NCI-H2227 treated with DMSO at 0.1 percent for 48 hours (cell line): ENCODE data around the gene GUCY2D.
A peak's percentile ranks its signal among the peaks of the same experiment; 100 is the strongest.
"Not testable (repeated sequence)": the region's sequence is repeated elsewhere in the genome, so short reads cannot be mapped to it uniquely, and the experiment has no call there.

Experiments
- DNase-seq: peaks from one replicate; lab custom pipeline; 2025; lab: John Stamatoyannopoulos, UW

GUCY2D gene

DNA sequence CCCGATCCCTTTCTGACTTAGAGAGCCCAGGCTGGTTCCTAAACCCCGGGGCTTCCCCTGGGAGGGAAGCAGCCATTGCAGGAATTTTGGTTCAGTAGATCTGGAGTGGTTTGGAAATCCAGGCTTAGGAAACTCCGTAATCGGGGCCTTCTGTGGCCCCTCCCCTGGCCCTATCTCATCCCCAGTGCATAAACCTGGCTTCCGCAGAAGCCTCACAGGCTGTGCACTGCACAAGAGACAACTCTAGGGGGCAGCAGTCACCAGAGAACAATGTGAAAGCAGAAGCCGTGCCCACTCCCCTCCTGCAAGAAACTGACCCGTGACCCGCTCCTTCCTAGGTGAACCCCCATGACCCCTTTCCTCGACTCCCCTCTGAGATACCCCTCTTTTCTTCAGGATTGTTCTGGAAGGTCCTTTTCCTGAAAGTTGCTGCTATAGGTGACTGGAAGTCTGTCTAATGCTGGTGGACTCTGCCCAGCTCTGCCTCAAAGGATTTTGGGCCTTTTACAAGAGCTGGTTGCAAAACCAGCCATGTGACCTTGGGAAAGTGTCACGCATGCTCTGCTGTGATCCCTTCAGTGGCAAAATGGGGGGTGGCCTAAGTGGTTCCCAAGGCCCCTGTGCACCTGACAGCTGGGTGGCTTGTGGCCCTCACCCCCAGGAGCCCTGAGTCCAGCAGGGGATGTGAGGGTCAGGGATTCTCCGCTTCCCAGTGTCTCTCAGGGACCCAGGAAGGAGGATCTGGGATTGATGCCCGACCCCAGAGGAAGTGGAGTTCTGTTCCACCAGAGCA lies 14.4 kb downstream of the GUCY2D start:
- DNase-seq, result peak; percentile 28

DNA sequence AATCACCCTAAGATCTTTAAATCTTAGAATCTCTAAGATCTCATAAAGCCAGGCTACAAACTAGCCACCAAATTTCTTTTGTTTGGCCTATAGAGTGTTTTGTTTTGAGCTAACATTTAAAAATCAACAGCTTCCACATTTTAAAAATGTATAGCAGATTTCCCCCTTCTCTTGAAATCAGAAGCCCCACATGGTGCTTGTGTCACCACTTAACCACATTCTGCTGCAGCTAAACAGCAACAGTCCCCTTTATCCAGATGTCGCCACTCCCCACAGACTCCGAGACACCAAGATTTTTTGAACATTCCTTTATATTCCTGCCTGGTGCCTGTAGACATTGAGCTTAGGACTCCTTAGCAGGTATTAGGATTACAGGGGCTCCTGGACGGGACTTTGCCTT lies 16.0 kb downstream of the GUCY2D start:
- DNase-seq, result no peak

DNA sequence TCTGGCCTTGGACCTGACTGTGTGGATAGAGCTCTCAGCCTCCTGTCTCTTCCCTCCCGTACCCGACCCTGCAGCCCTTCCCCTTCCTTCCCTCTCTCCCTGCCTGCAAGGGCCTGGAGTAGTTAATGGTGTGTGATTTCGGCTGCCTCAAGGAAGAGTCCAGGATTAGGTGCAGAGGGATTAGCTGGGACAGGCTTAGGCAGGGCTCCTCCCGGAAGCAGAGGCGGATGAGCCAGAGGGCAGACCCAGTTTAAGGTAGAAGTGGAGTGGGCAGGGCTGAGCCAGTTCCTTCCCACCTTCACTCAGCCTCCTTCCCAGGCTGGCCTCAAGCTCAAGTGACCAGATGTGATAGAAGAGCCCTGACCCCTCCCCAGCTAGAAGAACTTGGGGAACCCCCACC lies 16.8 kb downstream of the GUCY2D start:
- DNase-seq, result no peak

DNA sequence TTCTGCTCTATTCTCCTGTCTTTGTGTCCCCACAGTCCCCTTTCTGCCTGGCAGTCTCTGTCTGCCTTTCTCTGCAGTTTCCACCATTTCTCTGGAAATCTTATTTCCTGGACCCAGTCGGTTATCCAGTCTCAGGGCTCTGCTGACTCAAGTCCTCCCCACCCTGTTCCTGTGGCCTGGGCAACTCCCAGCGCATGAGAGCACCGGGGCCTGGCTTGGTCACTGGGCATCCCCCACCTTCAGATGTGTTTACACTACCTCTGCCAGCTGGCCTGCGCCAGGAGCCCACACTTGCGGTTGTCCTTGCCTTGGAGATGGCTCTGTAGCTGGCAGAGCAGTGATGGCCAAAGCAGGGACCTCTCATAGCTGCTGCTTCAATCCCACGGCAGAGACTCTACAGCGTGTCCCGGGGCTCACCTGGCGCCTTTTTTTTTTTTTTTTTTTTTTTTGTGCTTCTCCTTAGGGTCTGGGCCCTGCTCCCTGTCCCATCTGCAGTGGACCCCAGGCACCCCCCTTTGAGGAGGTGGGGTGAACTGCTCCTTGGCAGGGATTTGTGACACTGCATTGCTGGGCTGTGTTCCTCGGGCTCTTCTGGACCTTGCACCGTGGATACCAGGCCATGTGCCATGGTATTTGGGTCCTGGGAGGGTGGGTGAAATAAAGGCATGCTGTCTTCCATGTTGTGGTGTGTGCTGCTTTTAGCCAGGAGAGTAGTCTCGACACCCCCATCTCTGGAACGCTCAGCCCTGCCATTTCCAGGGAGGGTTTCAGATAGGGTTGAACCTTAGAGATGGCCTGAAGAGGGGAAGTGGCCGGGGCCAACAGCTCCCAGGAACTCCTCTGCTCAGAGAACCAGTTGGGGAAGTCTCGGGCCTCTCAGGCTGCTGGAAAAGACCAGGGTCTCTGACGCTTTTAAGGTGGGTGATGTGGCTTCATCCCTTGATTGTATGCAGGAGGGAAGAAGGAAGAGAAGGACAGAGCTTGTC lies 17.5 kb downstream of the GUCY2D start:
- DNase-seq, result no peak

DNA sequence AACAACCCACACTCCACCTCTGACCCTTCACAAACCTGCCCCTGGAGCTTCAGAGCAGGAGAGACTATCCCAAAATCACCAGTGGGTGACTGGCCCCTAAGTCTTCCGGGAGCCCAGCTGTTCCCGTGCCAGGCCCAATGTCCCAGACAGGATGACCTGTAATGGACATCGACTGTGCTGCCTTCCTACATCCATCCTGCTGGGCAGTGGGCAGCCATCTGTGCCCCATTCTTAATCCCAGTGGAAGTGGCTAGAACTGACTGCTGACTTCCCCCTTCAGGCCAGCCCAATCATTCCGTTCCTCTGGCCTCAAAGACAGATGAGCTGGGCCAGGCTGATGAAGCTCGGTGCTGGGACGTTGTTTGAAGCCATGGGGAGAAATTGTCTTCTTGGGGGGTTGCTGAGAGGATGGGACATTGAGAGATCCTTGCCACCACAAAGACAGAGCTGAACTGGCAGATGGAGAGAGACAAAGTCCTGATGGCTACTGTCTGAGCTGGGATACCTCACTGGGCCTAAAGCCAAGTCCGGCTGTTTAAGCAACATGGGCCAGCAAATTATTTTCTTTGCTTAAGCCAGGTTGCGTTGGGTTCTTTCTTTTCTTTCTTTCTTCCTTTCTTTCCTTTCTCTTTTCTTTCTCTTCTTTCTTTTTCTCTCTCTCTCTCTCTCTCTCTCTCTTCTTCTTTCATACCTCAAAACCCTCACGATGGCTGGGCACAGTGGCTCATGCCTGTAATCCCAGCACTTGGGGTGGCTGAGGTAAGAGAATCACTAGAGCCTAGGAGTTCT lies 18.6 kb downstream of the GUCY2D start:
- DNase-seq, result no peak

DNA sequence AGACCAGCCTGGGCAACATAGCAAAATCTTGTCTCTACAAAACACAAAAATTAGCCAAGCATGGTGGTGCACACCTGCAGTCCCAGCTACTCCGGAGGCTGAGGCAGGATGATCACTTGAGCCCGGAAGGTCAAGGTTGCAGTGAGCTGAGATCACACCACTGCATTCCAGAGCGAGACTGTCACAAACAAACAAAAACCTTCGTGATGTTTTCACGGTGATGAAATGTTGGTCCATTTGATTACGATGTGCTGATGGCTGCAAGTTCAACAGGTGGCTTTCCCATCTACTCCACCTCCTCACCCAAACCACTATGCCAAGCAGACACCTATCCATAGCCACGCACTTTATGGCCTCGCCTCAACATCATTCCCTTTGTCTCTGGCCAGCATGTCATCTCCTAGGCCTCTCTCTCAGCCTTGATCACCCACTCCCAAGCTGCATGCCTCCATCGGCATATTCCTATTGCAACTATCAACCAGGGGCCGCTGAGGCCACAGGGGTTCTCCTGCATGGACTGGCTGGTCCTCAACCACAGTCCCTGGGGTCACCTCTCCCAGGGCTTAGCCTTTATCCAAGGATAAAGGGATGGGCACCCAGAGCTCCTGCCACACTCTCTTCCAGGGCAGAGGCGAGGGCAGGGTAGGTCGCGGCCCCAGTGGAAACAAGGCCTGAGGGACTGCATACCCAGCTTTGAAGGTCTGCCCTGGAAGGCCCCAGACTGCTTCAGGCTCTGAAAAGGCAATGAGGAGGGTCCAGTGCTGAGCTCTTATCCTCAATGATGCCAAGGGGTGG lies 19.3 kb downstream of the GUCY2D start:
- DNase-seq, result no peak

DNA sequence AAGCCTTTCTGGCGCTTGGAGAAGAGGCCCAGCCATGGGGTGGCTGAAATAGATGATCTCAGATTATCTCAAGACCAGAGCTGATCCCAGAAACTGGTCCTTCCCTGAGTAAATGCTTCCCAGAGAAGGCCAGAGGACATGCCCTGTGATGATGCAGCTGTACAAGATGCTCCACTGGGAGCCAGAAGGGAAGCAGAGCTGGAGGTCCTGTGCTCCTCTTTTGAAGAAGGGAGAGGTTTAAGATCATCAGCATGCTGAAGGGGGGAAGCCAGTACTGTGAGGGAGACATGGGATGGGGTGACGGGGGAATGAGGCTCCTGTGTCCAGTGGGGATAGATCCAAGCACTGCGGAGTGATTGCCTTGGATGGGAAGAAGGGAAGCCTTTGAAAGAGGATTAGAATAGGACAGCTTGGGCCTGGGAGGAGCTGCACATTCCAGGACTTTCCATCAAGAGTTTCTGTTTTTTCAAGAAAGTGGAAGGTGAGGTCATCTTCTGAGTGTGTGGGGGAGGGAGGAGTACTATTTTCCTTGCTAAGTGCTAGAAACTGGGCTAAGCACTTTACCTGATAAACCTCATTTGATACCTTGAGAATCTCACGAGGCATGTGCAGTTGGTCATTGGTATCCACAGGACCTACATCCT lies 20.1 kb downstream of the GUCY2D start:
- no peak for DNase-seq

DNA sequence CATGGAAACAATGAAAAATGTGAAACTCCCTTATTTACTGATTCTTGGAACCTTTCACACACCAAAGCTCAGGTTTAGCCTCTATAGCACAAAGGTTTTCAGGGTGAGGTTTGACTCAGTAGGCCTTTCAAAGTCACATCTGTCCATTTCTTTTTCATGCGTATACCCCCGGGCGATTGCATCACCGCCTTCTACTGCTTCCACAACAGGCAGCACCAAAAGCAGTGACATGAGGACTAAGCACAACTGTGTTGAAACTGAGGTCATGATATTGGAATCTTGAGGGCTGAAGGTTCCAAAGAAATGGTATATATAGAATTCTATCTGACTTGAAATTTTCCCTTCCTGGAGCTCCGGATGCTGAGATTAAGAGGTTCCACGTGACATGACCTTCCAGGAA lies 21.7 kb downstream of the GUCY2D start:
- not testable (repeated sequence) for DNase-seq

DNA sequence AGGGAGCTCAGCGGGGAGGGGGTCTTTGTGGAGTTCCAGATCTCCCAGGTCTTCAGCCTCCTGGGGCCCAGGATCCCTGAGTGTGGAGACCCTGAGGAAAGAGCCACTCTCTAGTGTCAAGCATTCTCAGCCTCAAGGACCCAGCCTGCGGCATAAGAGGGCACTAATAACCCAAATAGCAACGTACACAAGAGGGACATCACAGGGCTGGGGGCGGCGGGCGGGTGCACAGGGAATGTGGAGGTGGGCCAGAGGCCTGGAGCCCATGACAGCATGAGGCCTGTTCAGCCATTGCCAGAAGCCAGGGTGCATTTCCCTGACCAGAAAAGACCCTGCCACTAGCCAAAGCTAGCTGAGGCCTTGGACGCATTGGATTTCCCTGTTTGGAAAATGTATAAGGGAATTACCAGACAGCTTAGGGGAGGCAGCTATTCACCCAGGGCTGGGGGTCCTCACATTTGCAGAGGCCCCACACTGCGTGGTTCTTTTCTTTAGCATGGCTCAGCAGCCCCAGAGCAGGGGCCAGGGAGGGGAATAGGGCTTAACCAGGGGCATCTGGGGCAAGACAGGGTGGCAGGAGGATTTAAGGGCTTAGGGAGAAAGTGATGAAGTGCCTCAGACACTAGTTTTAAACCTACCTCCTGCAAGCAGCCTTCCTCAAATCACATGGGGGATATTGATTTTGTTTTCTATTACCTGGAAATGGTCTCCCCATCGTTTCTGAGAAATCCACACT lies 22.9 kb downstream of the GUCY2D start:
- DNase-seq, result no peak

DNA sequence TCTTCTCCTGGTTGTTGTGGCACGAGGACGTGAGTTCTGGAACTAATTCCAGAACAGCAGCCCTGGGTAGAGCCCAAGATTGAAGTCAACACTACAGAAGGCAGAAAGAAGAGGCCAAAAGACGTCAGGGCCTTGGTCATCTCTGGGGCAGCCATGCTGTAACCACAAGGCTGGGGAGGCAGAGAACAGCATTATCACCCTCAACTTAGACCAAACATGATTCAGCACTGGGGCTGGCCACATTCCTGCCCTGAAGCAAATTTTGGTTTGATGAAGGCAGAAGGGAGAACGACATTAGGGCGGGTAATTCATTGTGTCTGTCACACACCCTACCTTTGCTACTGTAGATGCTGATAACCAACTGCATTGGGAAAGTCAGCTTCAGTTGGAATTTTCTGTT lies 26.7 kb downstream of the GUCY2D start:
- DNase-seq, result no peak

DNA sequence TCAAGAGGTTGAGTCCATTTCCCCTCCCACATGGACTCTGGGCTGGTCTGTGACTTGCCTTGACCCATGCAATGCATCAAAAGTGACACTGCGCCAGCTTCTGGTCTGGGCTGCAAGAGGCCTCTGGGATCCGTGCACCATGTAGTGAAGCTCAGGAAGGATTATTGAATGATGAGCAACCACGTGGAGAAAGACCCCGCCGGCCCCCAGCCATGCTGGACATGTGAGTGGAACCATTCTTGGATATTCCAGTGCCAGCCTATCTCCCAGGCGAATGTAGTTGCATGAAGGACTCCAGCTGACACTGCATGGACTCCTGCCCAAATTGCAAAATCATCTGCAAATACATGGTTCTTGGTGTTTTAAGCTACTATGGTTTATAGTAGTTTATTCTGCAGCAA lies 28.8 kb downstream of the GUCY2D start:
- DNase-seq, result no peak

DNA sequence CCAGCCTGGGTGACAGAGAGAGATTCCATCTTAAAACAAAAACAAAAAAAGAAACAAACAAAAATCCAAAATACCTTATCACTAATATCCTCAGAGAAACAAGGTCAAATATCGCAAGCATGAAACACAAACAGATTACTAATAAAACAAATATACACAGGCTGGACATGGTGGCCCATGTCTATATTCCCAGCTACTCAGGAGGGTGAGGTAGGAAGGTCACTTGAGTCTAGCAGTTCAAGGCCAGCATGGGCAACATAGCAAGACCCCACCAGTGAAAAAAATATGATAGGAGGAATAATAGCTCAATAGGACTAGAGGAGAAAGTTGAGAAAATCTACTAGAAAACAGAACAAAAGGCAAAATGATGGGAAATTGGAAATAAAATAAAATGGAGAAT lies 29.5 kb downstream of the GUCY2D start:
- no peak for DNase-seq

DNA sequence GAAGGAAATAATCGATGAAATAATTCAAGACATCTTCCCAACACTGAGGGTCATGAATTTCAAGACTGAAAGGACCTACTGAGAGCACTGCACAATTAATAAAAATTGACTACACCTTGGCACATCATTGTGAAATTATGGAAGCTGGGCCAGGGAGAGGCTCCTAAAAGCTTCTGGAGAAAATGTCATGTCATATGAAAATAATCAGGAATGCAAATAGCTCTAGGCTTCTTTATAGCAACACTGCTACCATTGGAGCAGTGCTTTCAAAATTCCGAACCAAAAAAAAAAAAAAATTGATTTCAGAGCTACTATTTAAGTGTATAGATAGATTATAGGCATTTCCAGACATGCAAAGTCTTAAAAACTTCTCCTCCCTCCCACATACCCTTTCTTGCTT lies 30.0 kb downstream of the GUCY2D start:
- DNase-seq, result no peak

DNA sequence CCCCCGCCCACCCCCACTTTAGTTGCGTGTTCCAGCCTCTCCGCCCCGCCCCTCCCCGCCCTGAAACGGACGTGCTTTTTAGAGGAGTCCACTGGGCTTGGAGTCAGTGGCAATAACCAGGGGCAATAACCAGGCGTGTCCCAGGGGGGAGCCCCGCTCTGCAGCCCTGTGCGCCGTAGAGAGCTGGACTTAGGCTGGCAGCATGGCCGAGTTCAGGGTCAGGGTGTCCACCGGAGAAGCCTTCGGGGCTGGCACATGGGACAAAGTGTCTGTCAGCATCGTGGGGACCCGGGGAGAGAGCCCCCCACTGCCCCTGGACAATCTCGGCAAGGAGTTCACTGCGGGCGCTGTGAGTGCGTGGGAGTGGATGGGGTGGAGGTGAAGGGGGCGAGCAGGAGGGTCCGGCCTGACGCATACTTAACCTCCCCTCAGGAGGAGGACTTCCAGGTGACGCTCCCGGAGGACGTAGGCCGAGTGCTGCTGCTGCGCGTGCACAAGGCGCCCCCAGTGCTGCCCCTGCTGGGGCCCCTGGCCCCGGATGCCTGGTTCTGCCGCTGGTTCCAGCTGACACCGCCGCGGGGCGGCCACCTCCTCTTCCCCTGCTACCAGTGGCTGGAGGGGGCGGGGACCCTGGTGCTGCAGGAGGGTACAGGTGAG lies 36.7 kb downstream of the GUCY2D start, which contains the start of gene ALOX15B:
Gene ALOX15B (plus strand): TSS at position 106 of the 657 bp plus-strand sequence. CDS start 97 bp downstream, at position 203.
- no peak for DNase-seq

DNA sequence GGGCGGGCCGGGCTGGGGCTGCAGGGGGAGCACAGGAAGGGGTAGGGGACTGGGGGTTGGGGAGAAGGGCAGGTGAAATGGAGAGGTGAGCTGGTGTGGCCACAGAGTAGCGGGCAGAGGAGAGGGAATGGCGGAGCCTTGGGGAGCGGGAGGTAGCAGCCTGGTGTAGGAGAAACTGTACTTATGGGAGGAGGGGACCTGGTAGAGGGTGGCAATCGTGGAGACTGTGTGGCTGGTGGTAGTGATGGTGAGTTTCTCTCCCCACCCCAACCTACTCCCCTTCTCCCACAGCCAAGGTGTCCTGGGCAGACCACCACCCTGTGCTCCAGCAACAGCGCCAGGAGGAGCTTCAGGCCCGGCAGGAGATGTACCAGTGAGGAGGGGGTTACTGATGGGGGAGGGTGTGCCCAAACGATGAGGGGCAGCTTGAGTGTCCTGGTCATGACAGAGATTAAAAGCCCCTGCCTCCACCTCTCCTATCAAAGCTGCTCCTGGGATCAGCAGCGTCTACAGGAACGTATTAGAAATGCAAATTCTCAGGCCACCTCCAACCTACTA lies 37.3 kb downstream of the GUCY2D start:
- DNase-seq, result no peak

DNA sequence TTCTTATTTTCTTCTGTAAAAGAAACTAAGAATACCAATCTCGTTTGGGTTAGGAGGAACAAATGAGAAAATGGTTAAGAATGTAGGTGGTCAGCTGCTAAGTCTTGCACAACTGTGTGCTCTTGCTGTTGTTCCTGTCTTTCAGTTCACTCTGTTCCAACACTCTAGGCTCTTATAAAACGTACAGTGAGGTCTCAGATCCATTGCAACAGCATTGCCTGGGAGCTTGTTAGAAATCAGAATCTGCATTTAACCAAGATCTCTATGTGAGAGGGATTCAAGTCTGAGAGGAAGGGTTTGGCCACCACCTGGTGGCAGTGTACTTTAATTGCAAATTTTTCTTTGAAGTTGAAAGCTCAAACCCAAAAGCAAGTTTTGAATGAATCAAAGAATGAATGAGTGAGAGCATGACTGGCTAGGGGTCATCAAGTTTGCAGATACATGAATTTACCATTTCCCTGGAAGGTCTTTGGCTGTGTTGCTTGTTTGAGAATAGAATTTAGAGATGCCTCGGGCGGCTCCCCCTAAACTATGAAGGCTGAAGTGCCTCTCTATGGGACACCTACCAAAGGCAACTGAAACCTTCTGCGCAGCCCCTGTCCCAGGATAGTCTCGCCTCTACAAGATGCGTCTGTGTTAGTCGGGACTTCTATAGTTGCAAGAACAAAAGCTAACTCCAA lies 39.0 kb downstream of the GUCY2D start:
- DNase-seq, result no peak

DNA sequence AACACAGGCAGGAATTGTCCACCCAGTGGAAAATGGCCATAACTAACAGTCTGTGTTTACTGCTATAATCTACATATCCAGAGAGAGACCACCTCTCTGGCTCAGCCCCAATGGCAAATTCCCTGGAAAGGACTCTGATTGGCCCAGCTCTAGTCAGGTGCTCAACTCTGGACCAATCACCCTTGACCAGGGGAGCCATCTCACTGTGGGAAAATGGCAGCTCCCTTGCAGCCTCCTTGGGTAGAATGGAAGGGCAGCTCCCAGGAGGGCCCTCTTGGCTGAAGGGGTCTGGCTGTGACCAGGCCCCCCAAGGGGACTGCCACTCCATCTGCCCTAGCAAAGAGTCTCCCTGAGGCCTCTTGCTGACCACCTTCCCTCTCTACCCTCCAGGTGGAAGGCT lies 39.6 kb downstream of the GUCY2D start:
- no peak for DNase-seq
